Progenitor cell of endocrine pancreas (in vitro differentiated cells): Measurements from ENCODE around the gene MESD. TPM values are rescaled to one million over a fixed set of nuclear protein-coding genes. Genes with fewer than 3 reads are reported as not detected.

Experiments used
- DNase-seq: peaks from one replicate; pipeline ENCODE4 v3.0.0; 2021; ENCODE audit warnings: low spot score; ENCODE audit not compliant: unreplicated experiment
- H3K27ac Mint-ChIP-seq: 2 replicates; pipeline ENCODE4 v1.8.0; 2021; ENCODE audit warnings: mild to moderate bottlenecking, moderate library complexity, mixed read lengths
- H3K27me3 Mint-ChIP-seq: 2 replicates; pipeline ENCODE4 v1.8.0; 2021; ENCODE audit warnings: mixed read lengths
- H3K36me3 Mint-ChIP-seq: 2 replicates; pipeline ENCODE4 v1.8.0; 2022; ENCODE audit warnings: mixed read lengths; ENCODE audit not compliant: insufficient read depth
- H3K4me1 Mint-ChIP-seq: 2 replicates; pipeline ENCODE4 v1.8.0; 2021; ENCODE audit warnings: low read depth, mixed read lengths
- H3K4me3 Mint-ChIP-seq: 2 replicates; pipeline ENCODE4 v1.8.0; 2021; ENCODE audit warnings: low read depth, mild to moderate bottlenecking, moderate library complexity, mixed read lengths
- H3K9me3 Mint-ChIP-seq: 2 replicates; pipeline ENCODE4 v1.8.0; 2021; ENCODE audit warnings: low read depth, mixed read lengths
- long read RNA-seq: library from polyadenylated mRNA; unstranded; transcript quantifications from one replicate; pipeline ENCODE4 v2.0.0, GENCODE V29; 2020
- total RNA-seq: library from RNA; stranded (reverse); gene quantifications from 2 replicates; pipeline ENCODE4 v1.2.1, GENCODE V29; 2021
- TF ChIP-seq, protein P1 (sequence below): fragments of 200-600 bp; sonication (generic); IDR thresholded peaks from one replicate; pipeline ENCODE4 v1.5.0; 2021; ENCODE audit warnings: antibody characterized with exemption, mild to moderate bottlenecking; ENCODE audit not compliant: unreplicated experiment

Gene MESD
- total RNA-seq: 39.2 and 42.6 TPM in 2 replicates
- long read RNA-seq, full-length matches to known transcripts: 107 of 112 reads
- long read RNA-seq, partial matches to known transcripts: 1 of 112 reads
- long read RNA-seq, other reads (novel, unspliced or antisense): 4 of 112 reads

DNA sequence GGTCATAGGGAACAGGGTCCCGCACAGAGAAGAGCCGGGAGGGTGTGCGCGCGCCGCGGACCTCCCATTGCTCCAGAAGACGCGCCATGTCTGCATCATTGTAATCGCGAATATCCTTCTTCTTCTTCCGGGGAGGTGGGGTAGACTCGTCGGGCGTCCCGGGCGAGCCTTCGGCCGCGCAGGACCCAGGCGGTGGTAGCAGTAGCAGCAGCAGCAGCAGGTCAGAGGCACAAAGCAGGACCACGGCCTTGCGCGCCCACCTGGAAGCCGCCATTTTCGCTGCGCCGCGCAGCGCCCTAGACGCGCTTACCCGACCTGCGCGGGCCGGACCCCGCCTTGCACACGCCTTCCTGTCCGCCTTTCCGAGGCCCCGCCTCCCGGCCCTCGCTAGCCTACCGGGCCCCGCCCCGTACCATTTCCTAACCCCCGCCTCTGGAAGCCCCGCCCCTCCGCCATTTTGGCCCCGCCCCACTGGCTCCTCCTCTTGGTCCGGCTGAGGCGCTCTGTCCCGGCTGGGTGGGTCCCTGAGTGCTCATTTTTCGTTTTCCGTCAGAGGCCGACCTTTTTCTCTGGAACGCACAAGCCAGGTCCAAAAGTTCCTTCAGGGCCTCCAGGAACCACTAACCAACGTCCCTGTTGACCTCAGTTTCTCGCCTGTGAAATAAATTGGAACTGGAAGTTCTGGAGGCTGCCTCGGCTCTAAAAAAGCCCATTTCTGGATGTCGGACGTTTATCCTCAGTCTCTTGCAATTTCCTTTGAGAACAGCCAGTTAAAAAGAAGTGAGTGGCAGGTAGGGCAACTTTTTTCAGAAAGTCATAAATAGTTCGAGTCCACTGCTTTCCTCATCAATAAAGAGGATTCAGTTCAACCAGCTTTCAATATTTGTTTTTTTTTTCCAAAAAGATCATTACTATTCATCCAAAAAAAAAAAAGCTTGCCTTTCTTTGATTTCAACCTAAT lies at the start of gene MESD:
TSS of gene MESD (minus strand) at position 302 of the 961 bp plus-strand sequence. CDS start at position 274, 28 bp downstream.
- Mint-ChIP-seq H3K36me3 (no peaks in the 10 kb centered on the region), H3K27ac (peak within 1 kb of the TSS; percentile 98), H3K4me3 (peak within 1 kb of the TSS; percentile 98), H3K4me1 (peaks cover 21% of the 10 kb centered on the region), H3K9me3 (no peaks in the 10 kb centered on the region), H3K27me3 (no peaks in the 10 kb centered on the region)
- peak; percentile 96 for DNase-seq
- TF ChIP-seq, protein P1, sequence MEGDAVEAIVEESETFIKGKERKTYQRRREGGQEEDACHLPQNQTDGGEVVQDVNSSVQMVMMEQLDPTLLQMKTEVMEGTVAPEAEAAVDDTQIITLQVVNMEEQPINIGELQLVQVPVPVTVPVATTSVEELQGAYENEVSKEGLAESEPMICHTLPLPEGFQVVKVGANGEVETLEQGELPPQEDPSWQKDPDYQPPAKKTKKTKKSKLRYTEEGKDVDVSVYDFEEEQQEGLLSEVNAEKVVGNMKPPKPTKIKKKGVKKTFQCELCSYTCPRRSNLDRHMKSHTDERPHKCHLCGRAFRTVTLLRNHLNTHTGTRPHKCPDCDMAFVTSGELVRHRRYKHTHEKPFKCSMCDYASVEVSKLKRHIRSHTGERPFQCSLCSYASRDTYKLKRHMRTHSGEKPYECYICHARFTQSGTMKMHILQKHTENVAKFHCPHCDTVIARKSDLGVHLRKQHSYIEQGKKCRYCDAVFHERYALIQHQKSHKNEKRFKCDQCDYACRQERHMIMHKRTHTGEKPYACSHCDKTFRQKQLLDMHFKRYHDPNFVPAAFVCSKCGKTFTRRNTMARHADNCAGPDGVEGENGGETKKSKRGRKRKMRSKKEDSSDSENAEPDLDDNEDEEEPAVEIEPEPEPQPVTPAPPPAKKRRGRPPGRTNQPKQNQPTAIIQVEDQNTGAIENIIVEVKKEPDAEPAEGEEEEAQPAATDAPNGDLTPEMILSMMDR: no peak

DNA sequence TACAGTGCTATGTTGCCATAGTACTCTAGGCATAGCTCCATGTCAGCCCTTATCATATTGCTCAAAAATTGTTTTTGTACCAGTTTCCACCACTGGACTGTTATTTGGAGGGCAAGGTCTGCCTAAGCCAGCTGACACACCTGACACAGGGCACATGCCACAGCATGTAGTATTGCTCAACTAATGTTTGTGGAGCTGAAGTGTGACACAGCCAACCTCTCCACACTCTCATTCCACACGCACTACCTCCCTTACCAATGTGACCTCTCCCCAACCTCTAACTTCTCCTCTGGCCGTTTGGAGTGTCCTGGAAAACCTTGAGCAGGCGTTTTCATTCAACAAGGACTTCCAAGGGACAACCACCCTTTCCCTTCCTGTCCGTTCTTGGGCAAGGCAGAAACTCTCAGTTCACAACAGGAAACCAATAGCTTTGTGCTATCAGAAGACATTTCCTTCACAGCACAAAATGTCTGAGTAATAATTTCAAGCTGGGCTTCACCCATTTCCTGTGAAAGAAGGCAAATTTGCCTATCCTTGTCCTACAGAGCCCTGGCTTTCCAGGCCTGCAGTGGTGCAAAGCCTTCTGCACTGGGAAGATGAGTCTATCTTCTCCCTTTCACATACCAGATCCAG lies 49.5 kb upstream of the MESD start:
- no peaks in the 10 kb centered on the region for H3K36me3 Mint-ChIP-seq
- TF ChIP-seq, protein P1: no peak
- no peak overlapping the region for H3K4me3 Mint-ChIP-seq
- no peak overlapping the region for H3K27ac Mint-ChIP-seq
- no peak for DNase-seq
- no peaks in the 10 kb centered on the region for H3K4me1 Mint-ChIP-seq
- H3K9me3 Mint-ChIP-seq: no peaks in the 10 kb centered on the region
- peaks cover 6% of the 10 kb centered on the region for H3K27me3 Mint-ChIP-seq

DNA sequence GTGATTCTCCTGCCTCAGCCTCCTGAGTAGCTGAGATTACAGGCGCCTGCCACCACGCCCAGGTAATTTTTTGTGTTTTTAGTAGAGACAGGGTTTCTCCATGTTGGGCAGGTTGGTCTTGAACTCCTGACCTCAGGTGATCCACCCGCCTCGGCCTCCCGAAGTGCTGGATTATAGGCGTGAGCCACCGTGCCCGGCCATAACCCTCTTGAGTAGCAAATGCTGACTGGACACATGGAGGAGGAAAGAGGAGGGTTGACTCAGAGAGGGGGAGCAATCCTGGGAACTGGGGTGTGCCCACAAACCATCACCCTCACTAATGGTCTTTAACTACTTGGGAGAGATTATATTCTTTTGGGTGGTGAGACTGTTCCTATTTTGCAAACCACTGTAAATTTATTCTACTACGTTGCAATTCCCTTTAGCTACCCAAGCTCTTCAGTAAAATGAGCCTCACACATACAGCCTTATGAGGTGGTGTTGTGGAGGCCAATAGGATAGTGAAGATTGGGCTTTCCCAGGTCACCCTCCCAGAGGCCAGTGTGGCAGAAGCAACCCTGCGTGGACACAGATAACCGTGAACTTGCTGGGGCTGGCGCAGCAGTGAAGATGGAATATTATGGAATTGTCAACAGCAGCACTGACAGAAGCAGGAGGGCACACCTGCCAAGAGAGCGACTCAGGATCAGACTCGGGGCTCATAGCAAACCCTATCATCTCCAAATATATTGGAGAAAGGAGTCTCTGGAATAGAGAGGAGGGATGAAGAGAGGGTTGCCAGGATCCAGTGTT lies 48.5 kb upstream of the MESD start:
- no peaks in the 10 kb centered on the region for H3K36me3 Mint-ChIP-seq
- H3K27me3 Mint-ChIP-seq: peaks cover 9% of the 10 kb centered on the region
- H3K27ac Mint-ChIP-seq: no peak overlapping the region
- no peak overlapping the region for H3K4me3 Mint-ChIP-seq
- DNase-seq: no peak
- TF ChIP-seq, protein P1: no peak
- H3K9me3 Mint-ChIP-seq: no peaks in the 10 kb centered on the region
- H3K4me1 Mint-ChIP-seq: no peaks in the 10 kb centered on the region

DNA sequence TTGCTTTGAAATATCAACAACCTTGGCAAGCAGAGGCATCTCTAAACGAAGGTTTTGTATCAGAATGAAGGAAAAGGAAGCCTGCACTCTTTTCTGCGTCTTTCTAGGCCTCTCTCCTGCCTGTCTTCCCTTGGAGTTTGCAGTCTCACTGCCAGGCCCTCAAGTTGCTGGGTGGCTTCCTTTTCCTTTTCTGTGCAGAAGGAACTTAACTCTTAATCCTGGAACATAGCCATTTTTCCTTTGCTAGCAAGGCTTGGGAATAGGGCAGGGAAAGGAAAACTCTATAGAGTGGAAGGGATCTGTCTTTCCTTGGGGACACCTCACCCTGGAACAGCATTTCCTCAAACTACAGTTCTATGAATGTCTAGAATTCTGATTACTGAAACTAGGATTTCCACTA lies 43.9 kb upstream of the MESD start:
- no peak overlapping the region for H3K4me3 Mint-ChIP-seq
- H3K27me3 Mint-ChIP-seq: peaks cover 5% of the 10 kb centered on the region
- no peak for DNase-seq
- TF ChIP-seq, protein P1: no peak
- peaks cover 1% of the 10 kb centered on the region for H3K36me3 Mint-ChIP-seq
- H3K9me3 Mint-ChIP-seq: peaks cover 6% of the 10 kb centered on the region
- no peak overlapping the region for H3K27ac Mint-ChIP-seq
- peaks cover 5% of the 10 kb centered on the region for H3K4me1 Mint-ChIP-seq
